Esophagus squamous epithelium (tissue), 5 donors: ENCODE measurements around the gene GPR158. TPM values are rescaled to one million over a fixed set of nuclear protein-coding genes. Genes with fewer than 3 reads are reported as not detected.

Experiments used
- DNase-seq: peaks from one replicate; lab custom pipeline; 2025; lab: John Stamatoyannopoulos, UW
- H3K27ac ChIP-seq, 4 donors: fragments of 200-600 bp; sonication (generic); one replicate each; pipeline ENCODE4 v1.5.1; 2016 to 2019; ENCODE audit warnings: mild to moderate bottlenecking in 1 of 4
- H3K27me3 ChIP-seq, 4 donors: fragments of 200-600 bp; sonication (generic); 1 replicate in 3 of 4; 2 replicates in 1 of 4; pipeline versions ENCODE4 v1.5.1 to v1.6.0; 2017 to 2021; ENCODE audit warnings: antibody characterized with exemption in 1 of 4
- H3K36me3 ChIP-seq, 3 donors: fragments of 200-600 bp; sonication (generic); one replicate each; pipeline ENCODE4 v1.5.1; 2016 to 2019
- H3K4me1 ChIP-seq, 3 donors: fragments of 200-600 bp; sonication (generic); one replicate each; pipeline ENCODE4 v1.5.1; 2017 to 2019
- H3K4me3 ChIP-seq, 4 donors: fragments of 200-600 bp; sonication (generic); 1 replicate in 3 of 4; 2 replicates in 1 of 4; pipeline ENCODE4 v1.5.1; 2016 to 2019; ENCODE audit warnings: mild to moderate bottlenecking in 2 of 4, moderate library complexity in 1 of 4
- H3K9me3 ChIP-seq, 3 donors: fragments of 200-600 bp; sonication (generic); one replicate each; pipeline ENCODE4 v1.5.1; 2016 to 2019
- CTCF ChIP-seq, 6 experiments: fragments of 450-650 bp in 4 of 6; fragments of 200-600 bp in 2 of 6; sonication (generic) in 2 of 6; IDR thresholded peaks; one replicate each; pipeline ENCODE4 v1.5.1; 2016 to 2019; ENCODE audit warnings: antibody characterized with exemption in 6 of 6, mild to moderate bottlenecking in 4 of 6, moderate library complexity in 4 of 6
- POLR2A ChIP-seq, 4 donors: fragments of 450-650 bp; IDR thresholded peaks; one replicate each; pipeline ENCODE4 v1.6.1; 2017; ENCODE audit warnings: antibody characterized with exemption in 4 of 4, mild to moderate bottlenecking in 4 of 4, moderate library complexity in 3 of 4
- WGBS, 2 donors: methylation state at CpG; one replicate each; pipeline ENCODE4 v1.1.5; 2018; 5-methylcytosine and 5-hydroxymethylcytosine counted together
- intact Hi-C: fragments of 100-400 bp; cut with DNase I; formaldehyde crosslinking; loops from one replicate; pipeline ENCODE4 v1.15.0; 2022
- total RNA-seq, 4 donors: library from RNA; depleted of rRNA; stranded (reverse); fragments of >200 nt; gene quantifications; one replicate each; pipeline ENCODE4 v1.1.0, GENCODE V29; 2016
- donor health status: DM: yes; HTN: yes; CAD: no.

Gene GPR158
- total RNA-seq, 4 donors from 2014 or later = not detected

DNA sequence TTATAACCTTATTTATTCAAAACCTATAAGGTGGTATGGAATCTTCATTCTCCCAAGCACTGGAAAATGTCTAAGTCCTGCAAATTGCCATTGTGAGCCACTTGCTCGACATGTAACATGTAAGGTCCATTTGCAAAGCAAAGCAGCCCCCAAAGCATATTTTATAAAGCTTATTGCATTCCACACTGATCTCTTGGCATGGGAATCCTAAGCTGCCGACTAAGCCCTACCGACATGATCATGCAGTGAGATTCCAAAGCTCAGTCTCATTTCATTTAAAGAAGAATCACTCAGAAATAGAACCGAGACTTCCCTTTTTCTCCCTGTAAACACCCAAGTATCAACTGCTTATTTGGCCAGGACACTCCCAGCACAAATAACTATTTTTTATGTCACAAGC is 425.9 kb downstream of the GPR158 start:
- no peak for TF ChIP-seq CTCF (IDR thresholded peaks at IDR 0.05)
- TF ChIP-seq POLR2A (IDR thresholded peaks at IDR 0.05) = no peak
- WGBS, 2 donors = 27 to 31% methylated on average over 4 of the region's 4 CpGs
- Histone ChIP-seq H3K4me1 (no peaks in the 10 kb centered on the region), H3K27ac (no peak overlapping the region), H3K9me3 (no peaks in the 10 kb centered on the region), H3K36me3 (no peaks in the 10 kb centered on the region), H3K27me3 (no peaks in the 10 kb centered on the region), H3K4me3 (no peak overlapping the region)
- intact Hi-C loops = no loop called here
- no peak for DNase-seq

DNA sequence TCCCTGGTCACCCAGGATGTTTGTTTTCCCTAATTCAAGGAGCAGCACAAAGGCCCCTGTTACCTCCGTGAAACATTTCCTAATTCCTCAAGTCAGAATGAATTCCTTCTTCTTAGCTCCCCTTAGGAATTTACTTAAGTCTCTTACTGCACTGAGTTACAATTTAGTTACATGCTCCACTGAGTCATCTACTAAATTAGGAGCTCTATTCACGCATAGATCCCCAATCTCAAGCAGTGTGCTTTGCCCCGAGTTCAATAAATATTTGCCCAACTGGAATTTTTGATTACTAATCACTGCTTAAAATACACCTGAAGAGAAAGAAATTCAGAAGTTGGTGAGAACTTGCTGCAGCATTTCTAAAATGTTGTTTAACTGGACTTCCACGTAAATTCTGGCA is 429.8 kb downstream of the GPR158 start:
- Histone ChIP-seq H3K27me3 (no peaks in the 10 kb centered on the region), H3K9me3 (no peaks in the 10 kb centered on the region), H3K36me3 (no peaks in the 10 kb centered on the region), H3K4me3 (no peak overlapping the region), H3K4me1 (no peaks in the 10 kb centered on the region), H3K27ac (no peak overlapping the region)
- no peak for DNase-seq
- no peak for TF ChIP-seq POLR2A (IDR thresholded peaks at IDR 0.05)
- no peak for TF ChIP-seq CTCF (IDR thresholded peaks at IDR 0.05)
- 30 to 43% methylated on average over 4 of the region's 4 CpGs for WGBS, 2 donors
- intact Hi-C loops = no loop called here

- H3K4me1 ChIP-seq = no peaks in the 10 kb centered on the region
- H3K27ac ChIP-seq = no peak overlapping the region
- H3K9me3 ChIP-seq = peaks cover 0 to 5% (median 0%) of the 10 kb centered on the region in 3 donors
- WGBS, 2 donors = 0 to 35% methylated on average over 2 of the region's 2 CpGs
- intact Hi-C loops = no loop called here
- no peak for DNase-seq
- H3K36me3 ChIP-seq = no peaks in the 10 kb centered on the region
- no peaks in the 10 kb centered on the region for H3K27me3 ChIP-seq
- H3K4me3 ChIP-seq = no peak overlapping the region
- TF ChIP-seq CTCF (IDR thresholded peaks at IDR 0.05) = no peak
- TF ChIP-seq POLR2A (IDR thresholded peaks at IDR 0.05) = no peak
Measured at GRCh38 chr10:25614652-25615051, 439.9 kb downstream of the GPR158 start.

DNA sequence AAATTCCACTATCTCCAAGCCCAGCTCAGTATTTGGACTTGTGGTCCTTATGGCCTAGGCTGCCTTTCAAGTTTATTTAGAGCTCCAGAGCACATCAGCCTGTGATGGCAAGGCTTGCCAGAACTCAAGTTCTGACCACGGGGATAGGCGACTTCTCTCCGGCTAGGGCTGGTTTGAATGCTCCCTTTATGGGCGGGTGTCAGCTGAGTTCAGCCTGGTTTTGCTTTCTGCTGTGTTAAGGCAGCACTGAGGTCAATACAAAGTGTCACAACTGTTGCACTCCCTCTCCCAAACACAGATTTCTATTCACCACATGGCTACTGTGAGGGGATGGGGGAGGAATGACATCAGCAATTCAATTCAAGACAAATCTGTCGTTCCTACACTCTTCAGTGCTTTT is 441.1 kb downstream of the GPR158 start:
- WGBS, 2 donors = 71 to 74% methylated on average over 2 to 4 of the region's 5 CpGs

More for the DNA sequence above, 441.1 kb downstream of the GPR158 start:
- no peak for DNase-seq
- Histone ChIP-seq H3K4me1 (no peaks in the 10 kb centered on the region), H3K4me3 (no peak overlapping the region), H3K36me3 (no peaks in the 10 kb centered on the region), H3K9me3 (peaks cover 0 to 5% (median 0%) of the 10 kb centered on the region in 3 donors), H3K27ac (no peak overlapping the region), H3K27me3 (no peaks in the 10 kb centered on the region)
- intact Hi-C loops = no loop called here
- TF ChIP-seq CTCF (IDR thresholded peaks at IDR 0.05) = no peak
- no peak for TF ChIP-seq POLR2A (IDR thresholded peaks at IDR 0.05)
